OCI-LY3 (cell line): ENCODE results near the gene NLGN1.

Experiments
- H2AFZ ChIP-seq: fragments of 200-600, 300-600 bp; shearing (Covaris generic); 2 replicates; pipeline ENCODE4 v1.6.0; 2014; ENCODE audit warnings: antibody characterized with exemption, low read depth, low read length
- H3K27ac ChIP-seq: fragments of 200-600, 300-600 bp; sonication (generic); 2 replicates; pipeline ENCODE4 v1.5.1; 2014; ENCODE audit warnings: mild to moderate bottlenecking, low read length, moderate library complexity, mixed read lengths
- H3K27me3 ChIP-seq: fragments of 200-600, 300-600 bp; sonication (generic); 2 replicates; pipeline ENCODE4 v1.6.1; 2014; ENCODE audit warnings: low read depth, low read length, mixed read lengths
- H3K36me3 ChIP-seq: fragments of 200-600, 300-600 bp; sonication (generic); replicated peaks from 2 replicates; pipeline ENCODE3; 2014; ENCODE audit warnings: low read depth, low read length, mixed read lengths
- H3K4me1 ChIP-seq: fragments of 300-600, 200-600 bp; sonication (generic); 2 replicates; pipeline ENCODE4 v1.6.1; 2014; ENCODE audit warnings: low read length, mixed read lengths
- H3K4me2 ChIP-seq: fragments of 200-600, 300-600 bp; sonication (generic); 2 replicates; pipeline ENCODE4 v1.6.1; 2014; ENCODE audit warnings: low read length, mixed read lengths
- H3K4me3 ChIP-seq: fragments of 300-600, 200-600 bp; sonication (generic); 2 replicates; pipeline ENCODE4 v1.5.1; 2014; ENCODE audit warnings: antibody characterized with exemption, mild to moderate bottlenecking, low read length, moderate library complexity
- H3K79me2 ChIP-seq: fragments of 300-600, 200-600 bp; shearing (Covaris generic); 2 replicates; pipeline ENCODE4 v1.6.1; 2014; ENCODE audit warnings: mild to moderate bottlenecking, low read length, mixed read lengths
- H3K9ac ChIP-seq: fragments of 300-600, 200-600 bp; shearing (Covaris generic); 2 replicates; pipeline ENCODE4 v1.6.0; 2014; ENCODE audit warnings: mild to moderate bottlenecking, low read length, moderate library complexity
- H3K9me3 ChIP-seq: fragments of 200-600, 300-600 bp; shearing (Covaris generic); 2 replicates; pipeline ENCODE4 v1.6.1; 2014; ENCODE audit warnings: low read length, mixed read lengths; ENCODE audit not compliant: insufficient read depth
- H4K20me1 ChIP-seq: fragments of 200-600, 300-600 bp; sonication (generic); 2 replicates; pipeline ENCODE4 v1.6.1; 2016; ENCODE audit warnings: low read length, mixed read lengths; ENCODE audit not compliant: insufficient read depth
- CTCF ChIP-seq: fragments of 200-600, 300-600 bp; sonication (generic); IDR thresholded peaks from 2 replicates; pipeline ENCODE4 v1.5.1; 2014; ENCODE audit warnings: antibody characterized with exemption, low read length, low read depth
- EZH2phosphoT487 ChIP-seq: fragments of 200-600 bp; shearing (Covaris generic); IDR thresholded peaks from 2 replicates; pipeline ENCODE4 v1.6.1; 2018; ENCODE audit warnings: antibody characterized with exemption, mixed run types, low read depth

Gene NLGN1

DNA sequence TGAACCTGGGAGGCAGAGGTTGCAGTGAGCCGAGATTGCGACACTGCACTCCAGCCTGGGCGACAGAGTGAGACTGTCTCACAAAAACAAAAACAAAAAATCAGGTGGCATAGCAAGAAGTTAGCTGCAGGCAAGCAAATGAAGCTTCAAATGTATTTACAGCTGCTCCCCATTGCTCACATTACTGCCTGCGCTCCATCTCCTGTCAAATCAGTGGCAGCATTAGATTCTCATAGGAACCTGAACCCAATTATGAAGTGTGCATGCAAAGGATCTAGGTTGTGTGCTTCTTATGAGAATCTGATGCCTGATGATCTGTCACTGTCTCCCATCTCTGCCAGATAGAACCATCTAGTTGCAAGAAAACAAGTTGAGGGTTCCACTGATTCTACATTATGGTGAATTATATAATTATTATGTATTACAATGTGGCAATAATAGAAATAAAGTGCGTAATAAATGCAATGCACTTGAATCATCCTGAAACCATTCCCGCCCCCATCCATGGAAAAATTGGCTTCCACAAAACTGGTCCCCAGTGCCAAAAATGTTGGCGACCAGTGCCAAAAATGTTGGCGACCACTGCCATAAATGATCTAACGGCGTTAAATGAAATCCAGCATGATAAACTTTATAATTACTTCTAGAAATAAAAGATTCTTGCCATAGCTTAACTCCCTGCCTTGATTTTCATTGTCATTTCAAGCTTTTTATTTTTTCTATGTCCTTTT lies 844.9 kb downstream of the NLGN1 start:
- TF ChIP-seq EZH2phosphoT487: no peak
- no peak for TF ChIP-seq CTCF
- H3K9me3 ChIP-seq: no peaks in the 10 kb centered on the region
- H3K4me2 ChIP-seq: no peak overlapping the region
- no peak overlapping the region for H3K9ac ChIP-seq
- no peaks in the 10 kb centered on the region for H4K20me1 ChIP-seq
- H3K27ac ChIP-seq: no peak overlapping the region
- no peaks in the 10 kb centered on the region for H3K4me1 ChIP-seq
- H3K36me3 ChIP-seq: no peaks in the 10 kb centered on the region
- H3K4me3 ChIP-seq: no peak overlapping the region
- no peaks in the 10 kb centered on the region for H3K27me3 ChIP-seq
- no peaks in the 10 kb centered on the region for H3K79me2 ChIP-seq
- no peak overlapping the region for H2AFZ ChIP-seq

DNA sequence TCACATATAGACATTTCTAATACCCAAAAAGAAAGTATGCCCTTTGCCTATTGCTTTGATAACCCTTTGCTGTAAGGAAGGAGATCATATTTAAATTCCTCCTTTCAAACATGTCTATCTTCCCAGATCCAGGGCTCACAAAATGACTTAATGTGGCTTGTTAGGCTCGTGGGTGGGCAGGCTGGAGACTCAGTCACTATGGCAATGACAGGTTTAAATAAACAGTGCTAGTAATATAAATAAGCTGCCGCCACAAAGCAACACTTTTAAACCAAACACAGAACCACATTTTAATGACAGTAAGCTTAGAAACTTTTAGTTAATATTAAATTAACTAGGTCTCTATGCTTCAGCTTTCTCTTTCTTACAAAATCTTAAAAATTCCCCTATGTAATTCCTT lies 845.6 kb downstream of the NLGN1 start:
- H4K20me1 ChIP-seq: no peaks in the 10 kb centered on the region
- H3K36me3 ChIP-seq: no peaks in the 10 kb centered on the region
- no peak overlapping the region for H3K27ac ChIP-seq
- no peak overlapping the region for H2AFZ ChIP-seq
- no peak for TF ChIP-seq CTCF
- no peak for TF ChIP-seq EZH2phosphoT487
- no peak overlapping the region for H3K4me3 ChIP-seq
- no peak overlapping the region for H3K4me2 ChIP-seq
- no peaks in the 10 kb centered on the region for H3K9me3 ChIP-seq
- no peaks in the 10 kb centered on the region for H3K4me1 ChIP-seq
- H3K9ac ChIP-seq: no peak overlapping the region
- no peaks in the 10 kb centered on the region for H3K79me2 ChIP-seq
- no peaks in the 10 kb centered on the region for H3K27me3 ChIP-seq

DNA sequence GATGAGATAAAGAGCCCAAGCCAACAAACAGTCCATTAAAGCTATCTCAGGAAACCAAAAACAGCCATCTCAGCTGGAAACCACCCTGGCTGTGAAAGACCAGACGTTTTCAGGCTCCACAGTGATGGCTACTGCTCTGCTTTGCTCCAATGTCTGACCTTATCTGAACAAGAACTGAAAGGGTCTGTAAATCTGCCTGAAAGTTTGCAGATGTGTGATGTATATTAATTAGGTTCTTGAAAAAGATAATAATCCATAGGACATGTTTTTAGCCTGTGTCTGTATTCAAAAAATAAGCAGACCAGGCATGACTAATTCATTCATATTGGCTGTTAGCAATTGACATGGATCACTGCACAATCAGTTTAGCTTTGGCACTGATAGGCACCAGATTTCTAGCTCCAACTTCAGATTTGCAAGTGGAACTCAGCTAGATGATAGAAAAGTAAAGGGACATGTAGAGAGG lies 850.2 kb downstream of the NLGN1 start:
- Histone ChIP-seq H3K4me3 (no peak overlapping the region), H3K9me3 (no peaks in the 10 kb centered on the region), H4K20me1 (no peaks in the 10 kb centered on the region), H3K27me3 (no peaks in the 10 kb centered on the region), H3K4me1 (peaks cover 2% of the 10 kb centered on the region), H3K9ac (no peak overlapping the region), H2AFZ (no peak overlapping the region), H3K36me3 (no peaks in the 10 kb centered on the region), H3K27ac (no peak overlapping the region), H3K4me2 (no peak overlapping the region), H3K79me2 (no peaks in the 10 kb centered on the region)
- no peak for TF ChIP-seq CTCF
- no peak for TF ChIP-seq EZH2phosphoT487

GRCh38 chr3:174251681-174252080 lies 854.1 kb downstream of the NLGN1 start:
- no peak overlapping the region for H2AFZ ChIP-seq
- no peak overlapping the region for H3K4me2 ChIP-seq
- H3K9ac ChIP-seq: no peak overlapping the region
- no peaks in the 10 kb centered on the region for H3K36me3 ChIP-seq
- TF ChIP-seq CTCF (no peak), EZH2phosphoT487 (no peak)
- H3K27ac ChIP-seq: no peak overlapping the region
- H3K27me3 ChIP-seq: no peaks in the 10 kb centered on the region
- peaks cover 14% of the 10 kb centered on the region for H3K4me1 ChIP-seq
- H3K4me3 ChIP-seq: no peak overlapping the region
- H4K20me1 ChIP-seq: no peaks in the 10 kb centered on the region
- H3K9me3 ChIP-seq: no peaks in the 10 kb centered on the region
- H3K79me2 ChIP-seq: no peaks in the 10 kb centered on the region
